Hepatocyte (in vitro differentiated cells): ENCODE measurements around the gene STK32C. TPM values are rescaled to one million over a fixed set of nuclear protein-coding genes. Genes with fewer than 3 reads are reported as not detected.

Source experiments
- DNase-seq: peaks from one replicate; pipeline ENCODE4 v3.0.0-alpha.2; 2016; ENCODE audit warnings: low spot score
- H2AFZ ChIP-seq: fragments of 200-600 bp; sonication (generic); 2 replicates; pipeline ENCODE4 v1.6.0; 2016; ENCODE audit warnings: antibody characterized with exemption, mild to moderate bottlenecking
- H3K27ac ChIP-seq: fragments of 200-600 bp; sonication (generic); 2 replicates; pipeline ENCODE4 v1.5.1; 2016; ENCODE audit warnings: mild to moderate bottlenecking
- H3K27me3 ChIP-seq: fragments of 200-600 bp; sonication (generic); 2 replicates; pipeline ENCODE4 v1.6.1; 2016
- H3K36me3 ChIP-seq: fragments of 200-600 bp; sonication (generic); replicated peaks from 2 replicates; pipeline ENCODE4 v1.5.1; 2016; ENCODE audit warnings: low read depth; ENCODE audit not compliant: insufficient read depth
- H3K4me1 ChIP-seq: fragments of 200-600 bp; sonication (generic); 2 replicates; pipeline ENCODE4 v1.5.1; 2016; ENCODE audit warnings: mild to moderate bottlenecking, moderate library complexity; ENCODE audit not compliant: insufficient read depth
- H3K4me2 ChIP-seq: fragments of 200-600 bp; sonication (generic); 2 replicates; pipeline ENCODE4 v1.6.0; 2016
- H3K4me3 ChIP-seq: fragments of 200-600 bp; sonication (generic); 2 replicates; pipeline ENCODE4 v1.5.1; 2016; ENCODE audit warnings: mild to moderate bottlenecking
- H3K79me2 ChIP-seq: fragments of 200-600 bp; sonication (generic); 2 replicates; pipeline ENCODE4 v1.6.0; 2017; ENCODE audit warnings: mild to moderate bottlenecking
- H3K9me2 ChIP-seq: fragments of 200-600 bp; sonication (generic); replicated peaks from 2 replicates; pipeline ENCODE4 v1.6.0; 2017; ENCODE audit warnings: mild to moderate bottlenecking; ENCODE audit not compliant: insufficient read depth
- H3K9me3 ChIP-seq: fragments of 200-600 bp; sonication (generic); 2 replicates; pipeline ENCODE4 v1.5.1; 2016; ENCODE audit warnings: low read depth, mild to moderate bottlenecking
- H4K20me1 ChIP-seq: fragments of 200-600 bp; sonication (generic); 2 replicates; pipeline ENCODE4 v1.6.0; 2016; ENCODE audit warnings: mild to moderate bottlenecking; ENCODE audit not compliant: insufficient read depth, poor library complexity, severe bottlenecking
- CTCF ChIP-seq: fragments of 200-600 bp; sonication (generic); IDR thresholded peaks from 2 replicates; pipeline ENCODE4 v1.5.1; 2016; ENCODE audit warnings: antibody characterized with exemption, mild to moderate bottlenecking; ENCODE audit not compliant: poor library complexity
- EZH2 ChIP-seq: fragments of 200-600 bp; sonication (generic); IDR thresholded peaks from 2 replicates; pipeline ENCODE4 v1.6.1; 2016; ENCODE audit warnings: antibody characterized with exemption, mild to moderate bottlenecking, borderline replicate concordance
- EZH2phosphoT487 ChIP-seq: fragments of 200-600 bp; sonication (generic); IDR thresholded peaks from one replicate; pipeline ENCODE4 v1.6.1; 2018; ENCODE audit warnings: antibody characterized with exemption, mild to moderate bottlenecking, low read depth, moderate library complexity; ENCODE audit not compliant: unreplicated experiment, severe bottlenecking
- WGBS: methylation state at CpG from one replicate; pipeline ENCODE4 v1.1.6; 2016; ENCODE audit warnings: low lambda C conversion rate; ENCODE audit errors: missing lambda C conversion rate; 5-methylcytosine and 5-hydroxymethylcytosine counted together
- polyA plus RNA-seq: library from polyadenylated mRNA; unstranded; fragments of >200 nt; fragmentation: Nextera tagmentation; extraction: Ambion mirVana; gene quantifications from 2 replicates; pipeline ENCODE4 v1.2.1, GENCODE V29; 2016
- total RNA-seq: library from RNA; depleted of rRNA; stranded (reverse); fragments of >200 nt; gene quantifications from 2 replicates; pipeline ENCODE4 v1.2.3, GENCODE V29; 2014

Gene STK32C
- total and polyA plus RNA-seq, 2 experiments from 2014 or later: 7.9 to 12.2 TPM

GRCh38 chr10:132257271-132257670, 50.5 kb downstream of the STK32C start:
- H3K36me3 ChIP-seq: no peaks in the 10 kb centered on the region
- no peaks in the 10 kb centered on the region for H3K79me2 ChIP-seq
- H3K4me3 ChIP-seq: no peak overlapping the region
- no peak overlapping the region for H3K4me2 ChIP-seq
- H4K20me1 ChIP-seq: no peaks in the 10 kb centered on the region
- H2AFZ ChIP-seq: no peak overlapping the region
- no peaks in the 10 kb centered on the region for H3K9me3 ChIP-seq
- no peaks in the 10 kb centered on the region for H3K4me1 ChIP-seq
- H3K27ac ChIP-seq: no peak overlapping the region
- no peak for TF ChIP-seq EZH2phosphoT487
- TF ChIP-seq EZH2: no peak
- H3K9me2 ChIP-seq: no peaks in the 10 kb centered on the region
- no peak for DNase-seq
- no peaks in the 10 kb centered on the region for H3K27me3 ChIP-seq
- 82% methylated on average over 7 of the region's 8 CpGs for WGBS

- Histone ChIP-seq H3K27ac (no peak overlapping the region), H3K9me3 (no peaks in the 10 kb centered on the region), H3K27me3 (no peaks in the 10 kb centered on the region), H3K9me2 (no peaks in the 10 kb centered on the region), H3K4me2 (no peak overlapping the region), H3K36me3 (no peaks in the 10 kb centered on the region), H4K20me1 (no peaks in the 10 kb centered on the region), H2AFZ (no peak overlapping the region), H3K4me3 (no peak overlapping the region), H3K4me1 (no peaks in the 10 kb centered on the region), H3K79me2 (no peaks in the 10 kb centered on the region)
- no peak for DNase-seq
- WGBS: 84% methylated on average over 5 of the region's 5 CpGs
- TF ChIP-seq EZH2 (no peak), CTCF (no peak), EZH2phosphoT487 (no peak)
These were observed 50.9 kb downstream of the STK32C start for GRCh38 chr10:132256866-132257265.

- H3K27ac ChIP-seq: no peak overlapping the region
- no peak for DNase-seq
- H3K4me1 ChIP-seq: no peaks in the 10 kb centered on the region
- no peak overlapping the region for H2AFZ ChIP-seq
- 87% methylated on average over 22 of the region's 23 CpGs for WGBS
- H3K27me3 ChIP-seq: no peaks in the 10 kb centered on the region
- H3K9me2 ChIP-seq: no peaks in the 10 kb centered on the region
- H4K20me1 ChIP-seq: no peaks in the 10 kb centered on the region
- no peaks in the 10 kb centered on the region for H3K79me2 ChIP-seq
- no peaks in the 10 kb centered on the region for H3K9me3 ChIP-seq
- H3K36me3 ChIP-seq: no peaks in the 10 kb centered on the region
- H3K4me3 ChIP-seq: no peak overlapping the region
- TF ChIP-seq EZH2phosphoT487: no peak
- TF ChIP-seq CTCF: no peak
- TF ChIP-seq EZH2: no peak
- H3K4me2 ChIP-seq: no peak overlapping the region
These were observed 52.0 kb downstream of the STK32C start for GRCh38 chr10:132255489-132256344.

GRCh38 chr10:132254841-132255240, 52.9 kb downstream of the STK32C start:
- H3K9me2 ChIP-seq: no peaks in the 10 kb centered on the region
- no peaks in the 10 kb centered on the region for H3K4me1 ChIP-seq
- no peak overlapping the region for H3K4me3 ChIP-seq
- TF ChIP-seq EZH2 (no peak), EZH2phosphoT487 (no peak), CTCF (no peak)
- no peaks in the 10 kb centered on the region for H3K27me3 ChIP-seq
- no peak overlapping the region for H2AFZ ChIP-seq
- H3K9me3 ChIP-seq: no peaks in the 10 kb centered on the region
- 78% methylated on average over 13 of the region's 14 CpGs for WGBS
- H3K27ac ChIP-seq: no peak overlapping the region
- no peak for DNase-seq
- no peaks in the 10 kb centered on the region for H3K79me2 ChIP-seq
- no peaks in the 10 kb centered on the region for H3K36me3 ChIP-seq
- H3K4me2 ChIP-seq: no peak overlapping the region
- H4K20me1 ChIP-seq: no peaks in the 10 kb centered on the region
